Renal cortical epithelial cell (primary cell): ENCODE results near the gene NDE1. TPM values are rescaled to one million over a fixed set of nuclear protein-coding genes. Genes with fewer than 3 reads are reported as not detected.

Experiments used
- DNase-seq: peaks from one replicate; pipeline ENCODE4 v3.0.0-alpha.2; 2011; ENCODE audit warnings: low read depth
- total RNA-seq: library from RNA; depleted of rRNA; stranded (reverse); fragments of >200 nt; gene quantifications from 2 replicates; pipeline ENCODE4 v1.2.3, GENCODE V29; 2014

Gene NDE1
- total RNA-seq, 1 donor from 2014 or later = 17.3 TPM

DNA sequence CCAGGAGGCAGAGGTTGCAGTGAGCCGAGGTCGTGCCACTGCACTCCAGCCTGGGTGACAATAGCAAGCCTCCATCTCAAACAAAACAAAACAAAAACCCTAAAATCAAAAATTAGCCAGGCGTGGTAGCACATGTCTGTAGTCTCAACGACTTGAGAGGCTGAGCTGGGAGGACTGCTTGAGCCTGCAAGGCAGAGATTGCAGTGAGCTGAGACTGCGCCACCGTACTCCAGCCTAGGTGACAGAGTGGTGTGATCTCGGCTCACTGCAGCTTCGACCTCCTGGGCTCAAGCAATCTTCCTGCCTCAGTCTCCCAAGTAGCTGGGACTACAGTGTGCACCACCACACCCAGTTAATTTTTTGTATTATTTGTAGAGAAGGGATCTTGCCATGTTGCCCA lies 119.2 kb downstream of the NDE1 start:
- no peak for DNase-seq

DNA sequence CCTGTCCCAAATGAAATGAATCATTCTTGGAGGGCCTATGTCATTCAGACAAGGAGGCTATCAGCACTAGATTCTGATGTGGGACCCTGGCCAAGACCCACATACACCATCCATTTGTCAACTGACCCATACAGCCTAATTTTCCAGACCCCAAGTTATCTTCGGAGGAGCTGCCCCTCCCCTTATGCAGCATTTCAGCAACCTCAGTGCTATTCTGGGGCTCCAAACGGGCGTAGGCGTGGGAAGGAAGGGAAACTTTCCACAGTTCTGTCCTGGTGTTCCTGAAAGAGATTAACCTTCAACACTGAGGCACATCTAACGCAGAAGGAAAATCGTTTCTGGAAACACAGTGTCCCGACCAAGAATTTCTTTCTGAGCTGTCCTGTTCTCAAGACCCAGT lies 120.1 kb downstream of the NDE1 start:
- no peak for DNase-seq

DNA sequence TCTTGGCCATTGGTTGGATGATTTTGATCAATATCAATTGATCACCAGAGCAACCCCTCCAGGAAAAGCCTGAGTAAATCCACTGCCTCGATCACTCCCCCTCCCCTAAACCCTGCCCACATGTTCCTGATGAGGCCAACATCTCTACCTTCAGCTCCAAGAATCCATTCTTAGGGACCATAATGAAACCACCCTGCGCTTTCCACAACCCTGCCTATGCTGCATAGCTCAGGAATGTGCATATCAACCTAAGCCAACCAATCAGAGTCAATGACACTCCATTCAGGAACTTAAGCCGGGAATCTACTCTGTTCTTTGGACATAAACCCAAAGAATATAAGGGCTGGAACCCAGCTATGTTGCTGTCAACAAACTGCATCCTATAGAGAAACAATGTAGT lies 120.5 kb downstream of the NDE1 start:
- no peak for DNase-seq

DNA sequence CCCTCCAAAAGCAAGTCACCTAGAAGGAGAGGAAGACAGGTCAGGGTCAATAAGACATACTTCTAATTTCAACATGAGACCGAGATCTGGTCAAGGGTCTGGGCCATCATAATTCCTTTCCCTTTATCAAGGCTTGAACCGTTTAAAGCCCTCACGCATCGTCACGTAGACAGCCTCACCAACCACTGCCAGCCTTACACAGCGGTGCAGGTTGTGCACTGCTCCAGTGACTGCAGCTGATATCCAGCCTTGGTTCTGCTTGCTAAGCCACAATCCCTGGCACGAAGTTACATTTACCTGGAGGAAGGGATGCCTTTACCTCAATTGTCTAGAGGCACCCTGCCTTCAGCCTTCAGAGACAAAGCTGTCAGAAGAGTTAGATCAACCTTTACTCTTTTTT lies 121.6 kb downstream of the NDE1 start:
- DNase-seq = no peak

DNA sequence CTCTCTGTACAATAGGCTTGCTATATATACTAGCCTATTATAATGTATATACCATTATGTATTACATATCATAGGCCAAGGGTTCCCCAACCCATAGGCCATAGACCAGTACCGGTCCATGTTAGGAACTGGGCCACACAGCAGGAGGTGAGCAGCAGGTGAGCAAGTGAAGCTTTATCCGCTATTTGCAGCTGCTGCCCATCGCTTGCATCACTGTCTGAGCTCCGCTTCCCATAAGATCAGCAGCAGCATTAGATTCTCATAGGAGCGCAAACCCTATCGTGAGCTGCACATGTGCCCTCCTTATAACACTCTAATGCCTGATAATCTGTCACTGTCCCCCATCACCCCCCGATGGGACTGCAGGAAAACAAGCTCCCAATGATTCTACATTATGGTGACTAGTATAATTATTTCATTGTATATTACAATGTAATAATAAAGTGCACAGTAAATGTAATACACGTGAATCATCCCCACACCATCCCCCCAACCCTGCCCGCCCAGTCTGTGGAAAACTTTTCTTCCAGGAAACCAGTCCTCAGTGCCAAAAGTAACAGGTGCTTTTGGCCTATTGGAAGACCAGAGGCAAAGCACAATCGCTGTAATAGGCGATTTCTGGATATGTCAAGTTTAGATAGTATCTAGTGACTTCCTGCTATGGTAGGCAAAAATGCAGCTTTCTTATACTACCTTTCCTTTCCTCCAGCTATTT lies 122.7 kb downstream of the NDE1 start:
- no peak for DNase-seq

DNA sequence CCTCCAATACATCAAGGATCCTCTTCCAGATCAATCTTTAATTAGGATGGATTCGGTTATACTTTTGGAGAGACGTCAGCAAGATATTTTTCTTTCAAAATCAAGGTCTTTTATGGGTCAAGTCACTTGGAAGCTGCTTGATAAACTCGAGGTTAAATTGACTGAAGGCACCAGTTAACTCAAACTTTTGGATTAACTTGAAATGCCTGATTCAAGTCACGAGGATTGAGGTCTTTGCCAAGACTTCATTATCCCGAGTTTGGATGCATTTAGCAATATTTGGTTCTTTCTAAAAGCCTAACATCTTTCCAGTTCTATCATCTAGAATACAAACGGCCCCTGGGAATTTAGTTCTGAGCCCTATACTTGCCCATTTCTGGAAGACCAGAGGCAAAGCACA lies 123.9 kb downstream of the NDE1 start:
- no peak for DNase-seq

DNA sequence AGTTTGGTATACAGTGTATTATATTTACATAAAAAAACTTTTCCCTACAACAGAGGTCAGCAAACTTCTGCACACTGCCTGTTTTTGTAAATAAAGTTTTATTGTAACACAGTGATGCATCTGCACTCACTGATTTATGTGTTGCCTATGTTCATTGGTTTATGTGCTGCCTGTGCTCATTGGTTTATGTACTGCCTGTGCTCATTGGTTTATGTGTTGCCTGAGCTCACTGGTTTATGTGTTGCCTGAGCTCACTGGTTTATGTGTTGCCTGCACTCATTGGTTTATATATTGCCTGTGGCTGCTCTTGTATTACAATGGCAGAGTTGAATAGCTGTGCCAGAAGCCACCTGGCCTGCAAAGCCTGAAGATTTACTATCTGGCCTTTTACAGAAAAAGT lies 125.2 kb downstream of the NDE1 start:
- DNase-seq = no peak

DNA sequence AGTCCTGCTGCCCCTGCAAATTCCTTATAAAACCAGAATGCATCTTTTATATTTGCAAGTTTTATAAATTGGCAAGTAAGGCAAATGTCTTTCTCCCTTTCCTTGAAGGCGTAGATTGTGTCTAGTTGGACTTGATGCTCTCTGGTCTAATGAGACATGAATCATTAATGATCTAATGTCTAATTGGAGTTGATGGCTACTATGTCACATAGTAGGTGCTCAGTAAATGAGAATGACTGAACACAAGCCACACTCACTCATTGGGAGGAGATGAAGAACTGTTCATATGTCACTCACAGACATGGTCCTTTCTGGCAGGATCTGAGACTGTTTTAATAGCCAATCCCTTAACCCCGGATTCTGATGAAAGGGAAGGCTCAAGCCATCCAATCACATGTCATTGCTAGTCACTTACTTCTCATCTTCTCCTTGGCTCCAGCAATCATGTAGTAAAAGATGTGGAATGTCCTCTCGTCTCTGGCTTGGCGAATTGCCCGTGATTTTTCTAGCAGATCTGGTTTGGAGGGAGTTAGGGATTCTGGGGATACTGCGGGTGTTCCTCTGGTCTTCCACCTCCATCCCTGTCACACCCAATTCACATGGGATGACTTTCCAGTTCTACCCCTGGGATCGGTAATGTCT lies 125.7 kb downstream of the NDE1 start:
- DNase-seq = no peak

Other genes starting within 250 kb of the NDE1 start
- gene BMERB1, start 215.7 kb upstream of the NDE1 start, total RNA-seq = 1.7 and 12.6 TPM in 2 replicates
- 11.1 and 32.3 TPM in 2 replicates for gene MARF1, start 7.1 kb upstream of the NDE1 start, total RNA-seq
- gene MYH11, start 206.8 kb downstream of the NDE1 start, total RNA-seq = 0.05 TPM in 1 of 2 replicates, not detected in the other
- gene CEP20, start 238.4 kb downstream of the NDE1 start, total RNA-seq = 42.1 and 60.3 TPM in 2 replicates